Ishikawa (cell line): ENCODE results near the gene RPL22.

Experiments
- CEBPB ChIP-seq: IDR thresholded peaks from 2 replicates; pipeline ENCODE4 v1.6.1; 2012
- CREB1 ChIP-seq: IDR thresholded peaks from 2 replicates; pipeline ENCODE4 v1.6.1; 2012; ENCODE audit warnings: low read depth
- EGR1 ChIP-seq: IDR thresholded peaks from 2 replicates; pipeline ENCODE4 v1.6.1; 2012
- EP300 ChIP-seq: IDR thresholded peaks from 2 replicates; pipeline ENCODE4 v1.6.1; 2012; ENCODE audit warnings: borderline replicate concordance
- FOXM1 ChIP-seq: IDR thresholded peaks from 2 replicates; pipeline ENCODE4 v1.6.1; 2012; ENCODE audit warnings: low read depth, borderline replicate concordance
- MAX ChIP-seq: IDR thresholded peaks from 2 replicates; pipeline ENCODE4 v1.6.1; 2012
- NFIC ChIP-seq: IDR thresholded peaks from 2 replicates; pipeline ENCODE4 v1.6.1; 2012
- RAD21 ChIP-seq: IDR thresholded peaks from 2 replicates; pipeline ENCODE4 v1.6.1; 2012; ENCODE audit warnings: low read depth
- REST ChIP-seq: IDR thresholded peaks from 2 replicates; pipeline ENCODE4 v1.6.1; 2012; ENCODE audit warnings: low read depth, mild to moderate bottlenecking
- TAF1 ChIP-seq: IDR thresholded peaks from 2 replicates; pipeline ENCODE4 v1.6.1; 2012; ENCODE audit warnings: low read depth, mild to moderate bottlenecking
- TCF12 ChIP-seq: IDR thresholded peaks from 2 replicates; pipeline ENCODE4 v1.6.1; 2012; ENCODE audit warnings: low read depth
- TEAD4 ChIP-seq: IDR thresholded peaks from 2 replicates; pipeline ENCODE4 v1.6.1; 2012
- USF1 ChIP-seq: IDR thresholded peaks from 2 replicates; pipeline ENCODE4 v1.6.1; 2012
- YY1 ChIP-seq: IDR thresholded peaks from 2 replicates; pipeline ENCODE4 v1.6.1; 2012; ENCODE audit warnings: low read depth
- ZBTB7A ChIP-seq: IDR thresholded peaks from 2 replicates; pipeline ENCODE4 v1.6.1; 2012; ENCODE audit warnings: low read depth

The RPL22 gene

GRCh38 chr1:6165027-6165426, 34.4 kb downstream of the RPL22 start:
- no peak for TF ChIP-seq TEAD4
- no peak for TF ChIP-seq USF1
- no peak for TF ChIP-seq MAX

- no peak for TF ChIP-seq CREB1
- TF ChIP-seq EGR1 = no peak
- no peak for TF ChIP-seq TEAD4
- TF ChIP-seq USF1 = no peak
- no peak for TF ChIP-seq CEBPB
- no peak for TF ChIP-seq TAF1
- no peak for TF ChIP-seq MAX
- no peak for TF ChIP-seq REST
- TF ChIP-seq RAD21 = no peak
- TF ChIP-seq ZBTB7A = no peak
These were observed 35.3 kb downstream of the RPL22 start for GRCh38 chr1:6163973-6164617.

- no peak for TF ChIP-seq ZBTB7A
- no peak for TF ChIP-seq YY1
- no peak for TF ChIP-seq CEBPB
- TF ChIP-seq NFIC = no peak
- TF ChIP-seq TAF1 = no peak
- no peak for TF ChIP-seq REST
- no peak for TF ChIP-seq TCF12
- no peak for TF ChIP-seq CREB1
- no peak for TF ChIP-seq USF1
- TF ChIP-seq EGR1 = no peak
- no peak for TF ChIP-seq TEAD4
- no peak for TF ChIP-seq MAX
- no peak for TF ChIP-seq RAD21
- TF ChIP-seq FOXM1 = no peak
- no peak for TF ChIP-seq EP300
These were observed 36.0 kb downstream of the RPL22 start for GRCh38 chr1:6163191-6163972.

GRCh38 chr1:6162773-6163172, 36.6 kb downstream of the RPL22 start:
- TF ChIP-seq YY1 (no peak), FOXM1 (no peak)

- TF ChIP-seq FOXM1 (no peak), TCF12 (no peak), MAX (no peak), TEAD4 (no peak), REST (no peak), RAD21 (no peak), EGR1 (no peak), YY1 (no peak), USF1 (no peak), CEBPB (no peak), CREB1 (no peak), ZBTB7A (no peak), TAF1 (no peak)
These were observed 37.1 kb downstream of the RPL22 start for GRCh38 chr1:6162341-6162740.
